Measurements from ENCODE around the gene NDUFB6. TPM values are rescaled to one million over a fixed set of nuclear protein-coding genes. Genes with fewer than 3 reads are reported as not detected.
A peak's percentile ranks its signal among the peaks of the same experiment; 100 is the strongest.

Gene NDUFB6
- total RNA-seq, 2 experiments from 2014 or later, result 48.7 to 56.6 TPM

- CTCF ChIA-PET, result interaction anchor here (0.7 to 12.5 kb wide), 18 partner anchors 8 to 392 kb away, joined by 3 to 454 read pairs (median 4); partner anchors contain the start of genes ACO1, NDUFB6, SMIM27 and TOPORS
Observed at GRCh38 chr9:32581512-32582143, 8.7 kb upstream of the NDUFB6 start.

GRCh38 chr9:32580631-32581300 lies 7.8 kb upstream of the NDUFB6 start:
- no peak for ATAC-seq
- Mint-ChIP-seq H3K9me3 (ENCODE audit: low read depth) (no peaks in the 10 kb centered on the region), H3K4me3 (no peak overlapping the region), H3K27ac (no peak overlapping the region), H3K36me3 (no peaks in the 10 kb centered on the region), H3K27me3 (peaks cover 27% of the 10 kb centered on the region), H3K4me1 (peaks cover 17% of the 10 kb centered on the region)
- CTCF ChIA-PET, result interaction anchor here (0.7 to 12.5 kb wide), 20 partner anchors 7 to 387 kb away, joined by 3 to 454 read pairs (median 4); partner anchors contain the start of genes ACO1, NDUFB6, RIGI and SMIM27
- no peak for DNase-seq

More at GRCh38 chr9:32581512-32582143, 8.7 kb upstream of the NDUFB6 start:
- Mint-ChIP-seq H3K27ac (no peak overlapping the region), H3K9me3 (ENCODE audit: low read depth) (no peaks in the 10 kb centered on the region), H3K4me3 (no peak overlapping the region), H3K4me1 (peaks cover 17% of the 10 kb centered on the region), H3K36me3 (no peaks in the 10 kb centered on the region), H3K27me3 (peaks cover 35% of the 10 kb centered on the region)
- ATAC-seq (peak; percentile 47), DNase-seq (peak; percentile 50)

- H3K27me3 Mint-ChIP-seq, result peaks cover 18% of the 10 kb centered on the region
- H3K36me3 Mint-ChIP-seq, result no peaks in the 10 kb centered on the region
- DNase-seq (peak; percentile 84), ATAC-seq (peak; percentile 81)
- no peak overlapping the region for H3K27ac Mint-ChIP-seq
- CTCF ChIA-PET, result interaction anchor here (0.6 to 12.5 kb wide), 27 partner anchors 8 to 397 kb away, joined by 3 to 454 read pairs (median 4); partner anchors contain the start of genes ACO1, RIGI, SMIM27 and TOPORS
- peaks cover 17% of the 10 kb centered on the region for H3K4me1 Mint-ChIP-seq
- H3K4me3 Mint-ChIP-seq, result no peak overlapping the region
- H3K9me3 Mint-ChIP-seq (ENCODE audit: low read depth), result no peaks in the 10 kb centered on the region
Observed at GRCh38 chr9:32579706-32580331, 6.9 kb upstream of the NDUFB6 start.

- DNase-seq, result no peak
- H3K9me3 Mint-ChIP-seq (ENCODE audit: low read depth), result no peaks in the 10 kb centered on the region
- no peak overlapping the region for H3K27ac Mint-ChIP-seq
- ATAC-seq, result no peak
- CTCF ChIA-PET, result interaction anchor here (1.0 to 12.5 kb wide), 16 partner anchors 9 to 398 kb away, joined by 3 to 454 read pairs (median 6); partner anchors contain the start of gene ACO1
- H3K27me3 Mint-ChIP-seq, result peaks cover 15% of the 10 kb centered on the region
- no peak overlapping the region for H3K4me3 Mint-ChIP-seq
- H3K36me3 Mint-ChIP-seq, result no peaks in the 10 kb centered on the region
- peaks cover 18% of the 10 kb centered on the region for H3K4me1 Mint-ChIP-seq
Observed at GRCh38 chr9:32578976-32579375, 6.0 kb upstream of the NDUFB6 start.

- CTCF ChIA-PET, result interaction anchor here (1.1 to 12.5 kb wide), 3 partner anchors 27 to 200 kb away, joined by 3 to 454 read pairs (median 83); partner anchors contain the start of gene ACO1
- H3K4me1 Mint-ChIP-seq, result peaks cover 27% of the 10 kb centered on the region
- H3K27ac Mint-ChIP-seq, result no peak overlapping the region
- no peak overlapping the region for H3K4me3 Mint-ChIP-seq
- no peaks in the 10 kb centered on the region for H3K36me3 Mint-ChIP-seq
- peaks cover 13% of the 10 kb centered on the region for H3K27me3 Mint-ChIP-seq
- no peak for ATAC-seq
- no peaks in the 10 kb centered on the region for H3K9me3 Mint-ChIP-seq (ENCODE audit: low read depth)
- no peak for DNase-seq
Observed at GRCh38 chr9:32577316-32577715, 4.4 kb upstream of the NDUFB6 start.

GRCh38 chr9:32574858-32575257 lies 1.9 kb upstream of the NDUFB6 start:
- Mint-ChIP-seq H3K27ac (no peak overlapping the region), H3K27me3 (peaks cover 8% of the 10 kb centered on the region), H3K9me3 (ENCODE audit: low read depth) (no peaks in the 10 kb centered on the region), H3K4me1 (peaks cover 35% of the 10 kb centered on the region), H3K36me3 (peaks cover 2% of the 10 kb centered on the region), H3K4me3 (no peak overlapping the region)
- DNase-seq, result no peak
- ATAC-seq, result no peak
- CTCF ChIA-PET, result interaction anchor here (0.7 to 12.5 kb wide), 7 partner anchors 9 to 198 kb away, joined by 3 to 454 read pairs (median 18); partner anchors contain the start of genes ACO1, RIGI, SMIM27 and TOPORS

- no peak for ATAC-seq
- peak overlapping the region; percentile 97 for H3K4me3 Mint-ChIP-seq
- peaks cover 28% of the 10 kb centered on the region for H3K4me1 Mint-ChIP-seq
- peaks cover 3% of the 10 kb centered on the region for H3K36me3 Mint-ChIP-seq
- CTCF ChIA-PET, result interaction anchor here (0.6 to 12.5 kb wide), 11 partner anchors 8 to 602 kb away, joined by 3 to 454 read pairs (median 4); partner anchors contain the start of genes ACO1, RIGI, SMIM27 and TOPORS
- no peaks in the 10 kb centered on the region for H3K9me3 Mint-ChIP-seq (ENCODE audit: low read depth)
- H3K27ac Mint-ChIP-seq, result peak overlapping the region; percentile 98
- H3K27me3 Mint-ChIP-seq, result peaks cover 7% of the 10 kb centered on the region
- no peak for DNase-seq
Observed at GRCh38 chr9:32573821-32574220, 862 bp upstream of the NDUFB6 start.

- Mint-ChIP-seq H3K27me3 (no peaks in the 10 kb centered on the region), H3K4me3 (peak overlapping the region; percentile 97), H3K9me3 (ENCODE audit: low read depth) (no peaks in the 10 kb centered on the region), H3K4me1 (peaks cover 27% of the 10 kb centered on the region), H3K36me3 (peaks cover 11% of the 10 kb centered on the region), H3K27ac (peak overlapping the region; percentile 98)
- DNase-seq, result peak; percentile 89
- CTCF ChIA-PET, result interaction anchor here (0.6 to 12.5 kb wide), 17 partner anchors 9 to 452 kb away, joined by 3 to 454 read pairs (median 4); partner anchors contain the start of genes ACO1, DNAJA1, RIGI and SMIM27
- peak; percentile 85 for ATAC-seq
Observed at GRCh38 chr9:32571969-32572899, 725 bp downstream of the NDUFB6 start.

GRCh38 chr9:32570262-32570661 lies 2.7 kb downstream of the NDUFB6 start:
- Mint-ChIP-seq H3K4me3 (no peak overlapping the region), H3K36me3 (peaks cover 26% of the 10 kb centered on the region), H3K4me1 (peaks cover 43% of the 10 kb centered on the region), H3K27ac (peak overlapping the region; percentile 25), H3K9me3 (ENCODE audit: low read depth) (no peaks in the 10 kb centered on the region), H3K27me3 (no peaks in the 10 kb centered on the region)
- no peak for DNase-seq
- ATAC-seq, result no peak
- CTCF ChIA-PET, result no interaction called here

- ATAC-seq (no peak), DNase-seq (no peak)
- peaks cover 30% of the 10 kb centered on the region for H3K4me1 Mint-ChIP-seq
- no peaks in the 10 kb centered on the region for H3K27me3 Mint-ChIP-seq
- H3K27ac Mint-ChIP-seq, result no peak overlapping the region
- peaks cover 31% of the 10 kb centered on the region for H3K36me3 Mint-ChIP-seq
- CTCF ChIA-PET, result interaction anchor here (3.1 to 3.2 kb wide), 2 partner anchors 15 to 188 kb away, joined by 10 to 19 read pairs; partner anchors contain the start of genes SMIM27 and TOPORS
- H3K4me3 Mint-ChIP-seq, result no peak overlapping the region
- no peaks in the 10 kb centered on the region for H3K9me3 Mint-ChIP-seq (ENCODE audit: low read depth)
Observed at GRCh38 chr9:32566770-32567169, 6.2 kb downstream of the NDUFB6 start.

GRCh38 chr9:32565967-32566366 lies 7.0 kb downstream of the NDUFB6 start:
- H3K4me3 Mint-ChIP-seq, result peak overlapping the region; percentile 1
- ATAC-seq, result peak; percentile 77
- H3K9me3 Mint-ChIP-seq (ENCODE audit: low read depth), result no peaks in the 10 kb centered on the region
- peaks cover 32% of the 10 kb centered on the region for H3K36me3 Mint-ChIP-seq
- no peaks in the 10 kb centered on the region for H3K27me3 Mint-ChIP-seq
- peak overlapping the region; percentile 44 for H3K27ac Mint-ChIP-seq
- H3K4me1 Mint-ChIP-seq, result peaks cover 25% of the 10 kb centered on the region
- CTCF ChIA-PET, result interaction anchor here (0.8 to 3.1 kb wide), 6 partner anchors 8 to 187 kb away, joined by 3 to 19 read pairs (median 5); partner anchors contain the start of genes SMIM27 and TOPORS
- DNase-seq, result peak; percentile 56

GRCh38 chr9:32558408-32558934 lies 14.5 kb downstream of the NDUFB6 start:
- no peaks in the 10 kb centered on the region for H3K9me3 Mint-ChIP-seq (ENCODE audit: low read depth)
- H3K36me3 Mint-ChIP-seq, result peaks cover 18% of the 10 kb centered on the region
- H3K27ac Mint-ChIP-seq, result no peak overlapping the region
- ATAC-seq (no peak), DNase-seq (no peak)
- H3K27me3 Mint-ChIP-seq, result no peaks in the 10 kb centered on the region
- CTCF ChIA-PET, result interaction anchor here (0.9 kb wide), 1 partner anchor 22 kb away, joined by 3 read pairs; no protein-coding TSS in a partner anchor
- H3K4me3 Mint-ChIP-seq, result no peak overlapping the region
- peaks cover 16% of the 10 kb centered on the region for H3K4me1 Mint-ChIP-seq
